Measurements from ENCODE around the gene OPN4. TPM values are rescaled to one million over a fixed set of nuclear protein-coding genes. Genes with fewer than 3 reads are reported as not detected.

OPN4 gene
- total and polyA plus RNA-seq, 10 donors = not detected

DNA sequence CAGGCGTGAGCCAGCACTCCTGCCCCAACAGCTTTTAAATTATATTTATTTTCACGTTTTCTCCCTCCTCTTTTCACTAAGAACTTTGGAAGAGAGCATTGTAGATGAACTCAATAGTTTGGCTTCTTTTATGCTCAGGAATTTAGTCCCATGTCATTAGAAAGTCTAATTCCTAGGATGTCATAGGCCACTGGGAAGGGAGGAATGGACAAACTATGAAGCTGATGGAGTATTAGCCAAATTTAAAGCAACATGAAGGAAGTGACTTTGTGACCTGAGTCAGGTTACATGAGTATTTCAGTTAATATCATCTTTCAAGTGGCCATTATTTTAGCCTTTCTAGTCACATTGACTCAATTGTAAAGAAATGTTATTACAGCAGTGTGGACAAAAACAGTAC, 18.0 kb upstream of the OPN4 start:
- H3K9me3 ChIP-seq = peaks cover 0 to 7% (median 0%) of the 10 kb centered on the region in 8 donors
- no peak for DNase-seq
- H3K27ac ChIP-seq = no peak overlapping the region
- H3K36me3 ChIP-seq = no peaks in the 10 kb centered on the region
- intact Hi-C loops (cut with DNase I; ENCODE audit: low total_unique reads) = no loop called here
- peaks cover 0 to 9% (median 3%) of the 10 kb centered on the region in 6 donors for H3K4me1 ChIP-seq
- whole genome bisulfite sequencing, 5 donors = 67 to 81% (median 69%) methylated on average over 2 of the region's 2 CpGs
- no peak overlapping the region for H3K4me3 ChIP-seq
- no peak for TF ChIP-seq POLR2AphosphoS5 (IDR thresholded peaks at IDR 0.05)
- TF ChIP-seq CTCF (IDR thresholded peaks at IDR 0.05 in 8 of 11, conservative IDR thresholded peaks at IDR 0.05 in 3 of 11) = no peak
- no peak for TF ChIP-seq POLR2A (IDR thresholded peaks at IDR 0.05)
- H3K27me3 ChIP-seq (replicated peaks in 1 of 7) = peaks cover 2 to 58% (median 29%) of the 10 kb centered on the region in 7 donors

DNA sequence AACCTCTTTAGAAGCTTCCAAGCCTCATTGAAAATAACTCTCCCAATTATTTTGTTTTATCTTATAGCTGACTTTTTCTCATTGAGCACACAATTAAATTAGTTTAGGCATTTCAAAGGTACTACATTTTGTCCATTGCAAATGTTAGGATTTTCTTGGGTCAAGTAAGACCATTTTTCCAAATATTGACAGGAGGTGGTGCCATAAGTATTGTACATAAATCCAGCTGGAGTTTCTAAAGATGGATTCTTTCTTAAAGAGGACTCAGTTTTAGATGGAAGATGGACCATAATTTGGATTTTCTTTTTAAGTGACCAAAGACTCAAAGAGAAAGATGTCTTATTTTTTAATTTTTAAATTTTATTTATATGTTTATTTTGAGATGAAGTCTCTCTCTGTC, 12.3 kb upstream of the OPN4 start:
- DNase-seq = no peak
- H3K4me3 ChIP-seq = no peak overlapping the region
- intact Hi-C loops (cut with DNase I; ENCODE audit: low total_unique reads) = no loop called here
- H3K36me3 ChIP-seq = no peaks in the 10 kb centered on the region
- H3K9me3 ChIP-seq = peaks cover 0 to 8% (median 0%) of the 10 kb centered on the region in 8 donors
- peaks cover 0 to 13% (median 0%) of the 10 kb centered on the region in 6 donors for H3K4me1 ChIP-seq
- peaks cover 0 to 8% (median 0%) of the 10 kb centered on the region in 7 donors for H3K27me3 ChIP-seq (replicated peaks in 1 of 7)
- TF ChIP-seq CTCF (IDR thresholded peaks at IDR 0.05 in 8 of 11, conservative IDR thresholded peaks at IDR 0.05 in 3 of 11) = no peak
- TF ChIP-seq POLR2AphosphoS5 (IDR thresholded peaks at IDR 0.05) = no peak
- no peak for TF ChIP-seq POLR2A (IDR thresholded peaks at IDR 0.05)
- H3K27ac ChIP-seq = no peak overlapping the region

DNA sequence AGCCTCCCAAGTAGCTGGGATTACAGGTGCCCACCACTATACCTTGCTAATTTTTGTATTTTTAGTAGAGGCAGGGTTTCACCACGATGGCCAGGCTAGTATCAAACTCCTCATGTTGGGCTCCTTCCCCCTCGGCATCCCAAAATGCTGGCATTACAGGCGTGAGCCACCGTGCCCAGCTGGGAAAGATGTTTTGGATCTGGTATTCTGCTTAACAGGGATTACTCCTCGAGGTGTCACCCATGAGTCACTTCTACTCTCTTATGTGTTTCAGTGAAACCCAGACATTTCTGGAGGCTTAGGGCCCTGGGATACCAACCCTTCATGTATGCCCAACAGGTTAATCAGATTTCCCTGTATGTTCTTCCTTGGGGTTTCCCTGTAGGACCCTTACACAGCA, 11.8 kb upstream of the OPN4 start:
- Histone ChIP-seq H3K27ac (no peak overlapping the region), H3K36me3 (no peaks in the 10 kb centered on the region), H3K4me1 (peaks cover 0 to 13% (median 0%) of the 10 kb centered on the region in 6 donors), H3K9me3 (peaks cover 0 to 8% (median 0%) of the 10 kb centered on the region in 8 donors), H3K4me3 (no peak overlapping the region), H3K27me3 (replicated peaks in 1 of 7) (peaks cover 0 to 8% (median 0%) of the 10 kb centered on the region in 7 donors)
- 75 to 89% (median 76%) methylated on average over 5 of the region's 5 CpGs for WGBS, 5 donors
- intact Hi-C loops (cut with DNase I; ENCODE audit: low total_unique reads) = no loop called here
- DNase-seq = no peak
- no peak for TF ChIP-seq POLR2A (IDR thresholded peaks at IDR 0.05)
- TF ChIP-seq CTCF (IDR thresholded peaks at IDR 0.05 in 8 of 11, conservative IDR thresholded peaks at IDR 0.05 in 3 of 11) = no peak
- TF ChIP-seq POLR2AphosphoS5 (IDR thresholded peaks at IDR 0.05) = no peak

DNA sequence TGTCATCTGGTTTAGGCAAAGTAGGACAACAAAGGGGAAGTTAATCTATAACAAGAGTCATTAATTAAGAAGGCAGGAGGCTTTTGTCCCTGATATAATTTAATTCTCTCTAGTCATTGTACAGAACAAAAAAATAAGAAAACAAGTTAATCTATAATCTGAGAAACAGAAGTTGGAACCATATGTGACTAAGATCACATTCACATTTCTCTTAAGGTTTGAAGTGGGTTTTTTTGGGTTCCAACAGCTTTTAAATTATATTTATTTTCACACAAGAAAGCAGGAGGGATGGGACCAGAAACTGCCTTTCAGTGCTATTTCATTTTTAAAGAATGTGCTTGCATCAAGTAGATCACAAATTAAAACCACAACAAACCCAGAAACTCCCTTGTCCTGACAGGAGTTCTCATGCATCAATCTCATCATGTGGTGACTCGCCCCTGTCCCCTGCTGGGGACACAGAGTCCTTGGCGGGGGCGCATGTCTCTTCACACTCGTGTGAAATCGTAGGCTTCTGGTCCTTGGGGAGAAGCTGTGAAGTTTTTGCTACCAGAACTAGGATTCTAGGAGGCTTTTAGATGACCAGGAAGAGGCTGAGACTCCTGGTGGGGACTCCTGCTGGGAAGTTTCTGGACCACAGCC, 10.1 kb upstream of the OPN4 start:
- WGBS, 5 donors = 62 to 92% (median 82%) methylated on average over 5 of the region's 5 CpGs
- peaks cover 0 to 15% (median 0%) of the 10 kb centered on the region in 7 donors for H3K27me3 ChIP-seq (replicated peaks in 1 of 7)
- no peak overlapping the region for H3K4me3 ChIP-seq
- no peak for DNase-seq
- H3K27ac ChIP-seq = no peak overlapping the region
- H3K4me1 ChIP-seq = peaks cover 0 to 15% (median 3%) of the 10 kb centered on the region in 6 donors
- TF ChIP-seq POLR2AphosphoS5 (IDR thresholded peaks at IDR 0.05) (no peak), POLR2A (IDR thresholded peaks at IDR 0.05) (no peak), CTCF (IDR thresholded peaks at IDR 0.05 in 8 of 11, conservative IDR thresholded peaks at IDR 0.05 in 3 of 11) (no peak)
- intact Hi-C loops (cut with DNase I; ENCODE audit: low total_unique reads) = no loop called here
- H3K36me3 ChIP-seq = no peaks in the 10 kb centered on the region
- peaks cover 0 to 8% (median 0%) of the 10 kb centered on the region in 8 donors for H3K9me3 ChIP-seq
